GM10847 (cell line): ENCODE measurements around the gene PRPF6.
A peak's percentile ranks its signal among the peaks of the same experiment; 100 is the strongest.

ENCODE experiments used
- POLR2A ChIP-seq: IDR thresholded peaks from 2 replicates; pipeline ENCODE4 v1.6.1; 2011; ENCODE audit not compliant: insufficient read length; ENCODE audit errors: extremely low read depth

PRPF6 gene

GRCh38 chr20:63955827-63956663, 24.9 kb upstream of the PRPF6 start, which contains the start of gene UCKL1:
UCKL1 (minus strand) TSS chr20:63956416; CDS start chr20:63956372, 44 bp downstream.
- TF ChIP-seq POLR2A: peak; percentile 84

- TF ChIP-seq POLR2A: no peak
Measured at GRCh38 chr20:63956664-63957003, 24.3 kb upstream of the PRPF6 start.

- TF ChIP-seq POLR2A: no peak
Measured at GRCh38 chr20:63957004-63957689, 23.8 kb upstream of the PRPF6 start.

- no peak for TF ChIP-seq POLR2A
Measured at GRCh38 chr20:63957690-63958441, 23.1 kb upstream of the PRPF6 start.

- no peak for TF ChIP-seq POLR2A
Measured at GRCh38 chr20:63958471-63958870, 22.5 kb upstream of the PRPF6 start.

- no peak for TF ChIP-seq POLR2A
Measured at GRCh38 chr20:63958964-63959698, 21.8 kb upstream of the PRPF6 start.

- no peak for TF ChIP-seq POLR2A
Measured at GRCh38 chr20:63959699-63960075, 21.2 kb upstream of the PRPF6 start.

- no peak for TF ChIP-seq POLR2A
Measured at GRCh38 chr20:63961664-63962425, 19.1 kb upstream of the PRPF6 start.

- no peak for TF ChIP-seq POLR2A
Measured at GRCh38 chr20:63962426-63963347, 18.2 kb upstream of the PRPF6 start.

GRCh38 chr20:63963348-63963741, 17.6 kb upstream of the PRPF6 start:
- no peak for TF ChIP-seq POLR2A

GRCh38 chr20:63963784-63964301, 17.1 kb upstream of the PRPF6 start:
- no peak for TF ChIP-seq POLR2A

GRCh38 chr20:63964412-63964811, 16.5 kb upstream of the PRPF6 start:
- TF ChIP-seq POLR2A: no peak

- no peak for TF ChIP-seq POLR2A
Measured at GRCh38 chr20:63966172-63966943, 14.6 kb upstream of the PRPF6 start.

GRCh38 chr20:63966944-63967322, 14.0 kb upstream of the PRPF6 start:
- no peak for TF ChIP-seq POLR2A
